ENCODE data around the gene NFATC3. TPM values are rescaled to one million over a fixed set of nuclear protein-coding genes. Genes with fewer than 3 reads are reported as not detected.

NFATC3 gene
- total RNA-seq, 1 experiment from 2014 or later: 33.0 TPM

DNA sequence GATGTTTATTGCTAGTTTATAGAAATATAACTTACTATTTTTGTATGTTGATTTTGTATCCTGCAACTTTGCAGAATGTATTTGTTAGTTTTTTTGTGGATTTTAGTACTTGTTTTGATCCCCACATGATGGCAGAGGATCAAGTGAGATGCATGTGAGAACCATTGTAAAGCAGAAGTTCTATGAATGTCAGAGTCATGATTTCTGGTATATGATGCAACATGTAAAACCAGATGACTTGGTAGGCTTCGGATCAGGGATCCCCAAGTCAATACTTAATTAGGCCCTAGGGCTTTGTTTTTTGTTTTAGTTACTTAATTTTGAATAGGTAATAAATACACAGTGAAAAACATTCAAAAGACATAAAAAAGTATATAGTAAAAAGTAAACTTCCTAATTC lies 104.9 kb downstream of the NFATC3 start:
- Histone ChIP-seq H3K79me1 (ENCODE audit: insufficient read depth, low read depth, low read length, poor library complexity, severe bottlenecking) (no peaks in the 10 kb centered on the region), H3K4me2 (ENCODE audit: insufficient read depth, insufficient read length, low read length) (no peak overlapping the region), H3K14ac (ENCODE audit: insufficient read depth, low read length) (no peak overlapping the region), H2AK5ac (ENCODE audit: insufficient read length, low read length) (no peak overlapping the region), H2BK120ac (ENCODE audit: low read depth, low read length, poor library complexity, severe bottlenecking) (no peak overlapping the region), H4K20me1 (ENCODE audit: control insufficient read depth, insufficient read depth, insufficient read length) (no peaks in the 10 kb centered on the region), H2BK12ac (ENCODE audit: insufficient read length, low read depth, low read length) (no peak overlapping the region), H3K27me3 (ENCODE audit: insufficient read depth, low read length) (no peaks in the 10 kb centered on the region), H3K18ac (ENCODE audit: insufficient read length, low read depth, low read length) (no peak overlapping the region), H2BK15ac (ENCODE audit: low read depth, low read length) (no peak overlapping the region), H3K79me2 (ENCODE audit: insufficient read depth, low read length) (no peaks in the 10 kb centered on the region), H3K56ac (ENCODE audit: insufficient read length, low read depth, low read length) (no peak overlapping the region), H3K27ac (ENCODE audit: insufficient read length, low read depth, low read length) (no peak overlapping the region), H4K91ac (ENCODE audit: insufficient read length, low read depth, low read length) (no peak overlapping the region), H3T11ph (ENCODE audit: low read length) (no peak overlapping the region), H3K4me1 (ENCODE audit: insufficient read depth, low read length) (no peaks in the 10 kb centered on the region), H3K9ac (ENCODE audit: extremely low read depth, insufficient read length, low read length) (no peak overlapping the region), H3K4ac (ENCODE audit: low read depth, low read length) (no peak overlapping the region), H3K23ac (ENCODE audit: insufficient read length, low read depth, low read length) (no peak overlapping the region), H4K8ac (replicated peaks; ENCODE audit: insufficient read length, low read depth, low read length) (no peak overlapping the region), H2BK5ac (ENCODE audit: insufficient read length, low read length) (no peak overlapping the region), H2BK20ac (ENCODE audit: low read depth, low read length, poor library complexity, severe bottlenecking) (no peak overlapping the region), H3K9me3 (ENCODE audit: control insufficient read depth, low read depth, low read length) (no peaks in the 10 kb centered on the region), H4K5ac (ENCODE audit: insufficient read length, low read depth, low read length) (no peak overlapping the region), H2AFZ (ENCODE audit: low read length) (no peak overlapping the region), H3K23me2 (ENCODE audit: insufficient read length, low read depth, low read length, poor library complexity, severe bottlenecking) (no peaks in the 10 kb centered on the region)
- Mint-ChIP-seq H3K4me1 (no peaks in the 10 kb centered on the region), H3K4me3 (no peak overlapping the region), H3K27me3 (ENCODE audit: low read depth) (no peaks in the 10 kb centered on the region), H3K9me3 (peaks cover 2 to 4% of the 10 kb centered on the region in 2 experiments; a peak in 2 of 5 replicates), H3K27ac (no peak overlapping the region), H3K36me3 (ENCODE audit: insufficient read depth in 1 of 3, low read depth in 3 of 3) (peaks cover 31 to 41% (median 35%) of the 10 kb centered on the region in 3 experiments)
- no peak for DNase-seq
- TF ChIP-seq, protein P1, sequence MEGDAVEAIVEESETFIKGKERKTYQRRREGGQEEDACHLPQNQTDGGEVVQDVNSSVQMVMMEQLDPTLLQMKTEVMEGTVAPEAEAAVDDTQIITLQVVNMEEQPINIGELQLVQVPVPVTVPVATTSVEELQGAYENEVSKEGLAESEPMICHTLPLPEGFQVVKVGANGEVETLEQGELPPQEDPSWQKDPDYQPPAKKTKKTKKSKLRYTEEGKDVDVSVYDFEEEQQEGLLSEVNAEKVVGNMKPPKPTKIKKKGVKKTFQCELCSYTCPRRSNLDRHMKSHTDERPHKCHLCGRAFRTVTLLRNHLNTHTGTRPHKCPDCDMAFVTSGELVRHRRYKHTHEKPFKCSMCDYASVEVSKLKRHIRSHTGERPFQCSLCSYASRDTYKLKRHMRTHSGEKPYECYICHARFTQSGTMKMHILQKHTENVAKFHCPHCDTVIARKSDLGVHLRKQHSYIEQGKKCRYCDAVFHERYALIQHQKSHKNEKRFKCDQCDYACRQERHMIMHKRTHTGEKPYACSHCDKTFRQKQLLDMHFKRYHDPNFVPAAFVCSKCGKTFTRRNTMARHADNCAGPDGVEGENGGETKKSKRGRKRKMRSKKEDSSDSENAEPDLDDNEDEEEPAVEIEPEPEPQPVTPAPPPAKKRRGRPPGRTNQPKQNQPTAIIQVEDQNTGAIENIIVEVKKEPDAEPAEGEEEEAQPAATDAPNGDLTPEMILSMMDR (conservative IDR thresholded peaks at IDR 0.05): no peak
- no CpG with 5 or more reads among the region's 1 CpG for WGBS (ENCODE audit: extremely low coverage, insufficient read length, low lambda C conversion rate)
